HUDEP-2 (cell line): ENCODE data around the gene COMMD6.

Experiments
- DNase-seq, 76 experiments: peaks; one replicate each; lab custom pipeline; 2025; ENCODE audit not compliant: unreplicated experiment in 76 of 76; lab: John Stamatoyannopoulos, UW

The COMMD6 gene

GRCh38 chr13:75486146-75487062, 51.2 kb downstream of the COMMD6 start:
- peak in 9 of 76 experiments; percentile 3 to 46 (median 13) for DNase-seq

DNA sequence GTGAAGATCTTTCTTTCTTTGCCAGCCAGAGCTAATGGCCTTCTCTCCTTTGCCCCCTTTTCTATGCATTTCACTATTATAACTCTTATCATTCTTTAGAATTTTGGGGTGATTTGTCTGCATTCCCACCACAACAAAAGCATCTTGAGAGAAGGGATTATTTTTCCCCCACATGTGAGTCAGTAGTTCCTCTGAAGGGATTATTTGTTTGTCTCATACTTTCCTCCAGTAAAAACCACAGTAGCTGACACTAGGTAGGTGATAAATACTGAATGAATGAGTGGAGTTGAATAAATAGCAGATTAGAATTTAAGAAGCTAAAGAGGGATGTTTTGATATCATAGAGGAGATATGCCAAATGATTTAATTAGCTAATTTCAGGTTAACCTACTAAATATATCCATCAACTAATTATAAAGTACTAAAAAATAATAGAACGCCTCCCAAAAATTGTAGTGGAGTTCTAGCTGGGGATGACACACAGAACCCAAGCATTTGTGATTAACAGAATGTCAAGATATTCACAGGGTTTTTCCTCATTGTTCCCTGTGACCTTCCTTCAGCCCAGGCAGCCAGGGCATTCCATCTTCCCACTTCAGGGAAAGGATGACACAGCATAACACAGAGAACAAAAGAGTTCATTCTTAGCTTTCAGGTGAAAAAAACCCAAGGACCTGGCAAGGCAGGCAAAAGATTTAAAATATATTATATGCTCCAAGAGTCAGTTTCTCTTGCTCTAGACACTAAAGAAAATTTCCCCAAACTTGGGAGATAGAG, 52.2 kb downstream of the COMMD6 start:
- no peak for DNase-seq

GRCh38 chr13:75482820-75483079, 54.9 kb downstream of the COMMD6 start:
- DNase-seq = no peak

DNA sequence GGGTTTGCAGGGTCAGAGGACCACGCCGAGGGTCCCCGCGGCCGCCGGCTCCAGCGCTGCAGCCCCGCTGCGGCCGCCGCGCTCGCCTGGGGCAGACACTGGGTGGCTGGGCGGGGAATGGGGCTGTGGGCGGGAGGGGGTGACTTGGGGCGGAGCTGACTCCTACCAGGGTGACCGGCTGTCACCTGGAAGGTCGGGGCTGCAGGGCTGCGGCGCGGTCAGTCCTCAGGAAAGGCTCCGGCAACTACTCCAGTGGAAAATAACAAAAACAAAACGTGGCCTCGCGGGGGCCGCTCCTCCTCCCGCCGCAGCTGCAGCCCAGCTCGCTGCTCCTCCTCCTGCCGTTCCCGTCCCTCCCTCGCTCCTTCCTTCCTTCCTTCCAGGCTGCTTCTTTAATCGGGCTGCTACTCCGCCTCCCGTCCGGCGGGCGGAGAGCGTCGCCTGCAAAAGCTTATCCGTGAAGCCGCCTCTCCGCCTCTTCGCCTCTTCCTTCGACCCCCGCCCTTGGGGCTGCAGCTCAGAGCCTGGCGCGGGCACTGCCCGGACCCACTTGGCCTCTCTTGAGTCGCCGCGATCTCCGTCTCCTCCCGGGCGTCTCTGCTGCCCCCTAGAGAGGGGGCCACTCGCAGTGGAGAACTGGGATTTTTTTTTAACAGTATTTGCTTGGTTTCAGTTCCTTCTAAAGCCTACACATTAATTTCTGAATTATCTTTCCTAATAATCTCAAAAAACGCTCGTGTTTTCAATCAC, 55.4 kb downstream of the COMMD6 start, which contains the start of gene TBC1D4:
TBC1D4 (minus strand) TSS at position 100 of the 750 bp plus-strand sequence. CDS start 402 bp downstream, outside the sequence.
- DNase-seq = peak in 75 of 76 experiments; percentile 43 to 91 (median 81)

GRCh38 chr13:75481176-75482069, 56.2 kb downstream of the COMMD6 start:
- peak in 27 of 76 experiments; percentile 9 to 72 (median 38) for DNase-seq

- DNase-seq = peak in 65 of 76 experiments; percentile 1 to 68 (median 40)
These were observed 56.9 kb downstream of the COMMD6 start for GRCh38 chr13:75480671-75481175.

GRCh38 chr13:75479102-75479740, 58.4 kb downstream of the COMMD6 start:
- peak in 2 of 76 experiments; percentile 7 to 24 for DNase-seq

GRCh38 chr13:75478659-75479058, 59.0 kb downstream of the COMMD6 start:
- DNase-seq = no peak
